K562 (cell line): ENCODE measurements around the gene HMBS. TPM values are rescaled to one million over a fixed set of nuclear protein-coding genes. Genes with fewer than 3 reads are reported as not detected.

Experiments used
- ATF3 ChIP-seq, 2 experiments: fragments of 450-650 bp in 1 of 2; sonication (generic) in 1 of 2; formaldehyde crosslinking in 1 of 2; IDR thresholded peaks in 1 of 2; conservative IDR thresholded peaks in 1 of 2; 2 replicates each; pipeline versions ENCODE4 v1.6.1 to v1.8.1; 2016 to 2023; ENCODE audit warnings: mild to moderate bottlenecking in 2 of 2, moderate library complexity in 2 of 2, inconsistent platforms in 1 of 2, missing genetic modification reagents in 1 of 2
- DMBX1 ChIP-seq: fragments of 250-450 bp; sonication (Bioruptor Pico); IDR thresholded peaks from 2 replicates; pipeline ENCODE4 v1.8.0; 2022; ENCODE audit warnings: inconsistent platforms, mild to moderate bottlenecking, moderate library complexity, borderline replicate concordance
- DNMT1 ChIP-seq: fragments of 450-650 bp; IDR thresholded peaks from 2 replicates; pipeline ENCODE4 v1.6.1; 2016; ENCODE audit warnings: antibody characterized with exemption, mild to moderate bottlenecking
- FOSL1 ChIP-seq: fragments of 200-800 bp; sonication (Bioruptor generic); conservative IDR thresholded peaks from 2 replicates; pipeline ENCODE4 v1.6.1; 2016; ENCODE audit warnings: missing genetic modification characterization, missing compliant biosample characterization
- ID3 ChIP-seq, 2 experiments: fragments of 250-450 bp in 1 of 2; fragments of 450-650 bp in 1 of 2; sonication (Bioruptor Pico) in 1 of 2; IDR thresholded peaks; 2 replicates each; pipeline versions ENCODE4 v1.6.1 to v1.8.0; 2016 to 2021; ENCODE audit warnings: mild to moderate bottlenecking in 2 of 2, moderate library complexity in 2 of 2, missing compliant biosample characterization in 1 of 2, missing genetic modification characterization in 1 of 2
- KDM5B ChIP-seq: fragments of 200-600 bp; sonication (generic); IDR thresholded peaks from 2 replicates; pipeline ENCODE4 v1.6.1; 2012; ENCODE audit warnings: low read depth, mild to moderate bottlenecking, moderate library complexity, low read length, control low read depth, inconsistent platforms; ENCODE audit not compliant: insufficient replicate concordance
- POLR2G ChIP-seq: fragments of 200-400 bp; formaldehyde crosslinking; IDR thresholded peaks from 2 replicates; pipeline ENCODE4 v1.6.1; 2017; ENCODE audit warnings: low read depth, mild to moderate bottlenecking, antibody characterized with exemption, low read length, moderate library complexity
- REST ChIP-seq, 2 experiments: fragments of 450-650 bp; formaldehyde crosslinking in 1 of 2; IDR thresholded peaks; 2 replicates each; pipeline versions ENCODE4 v1.4.0 to v1.6.1; 2014 to 2020; ENCODE audit warnings: mild to moderate bottlenecking in 2 of 2, borderline replicate concordance in 1 of 2, low read depth in 1 of 2
- SAFB2 ChIP-seq: fragments of 200-400 bp; formaldehyde crosslinking; IDR thresholded peaks from 2 replicates; pipeline ENCODE4 v1.6.1; 2018; ENCODE audit warnings: borderline replicate concordance, low read length, low read depth, moderate library complexity; ENCODE audit not compliant: severe bottlenecking
- STAT5A ChIP-seq: IDR thresholded peaks from 2 replicates; pipeline ENCODE4 v1.6.1; 2012; ENCODE audit warnings: low read length, inconsistent platforms, borderline replicate concordance
- ZNF398 ChIP-seq: fragments of 250-450 bp; sonication (Bioruptor Pico); IDR thresholded peaks from 2 replicates; pipeline ENCODE4 v1.8.0; 2021; ENCODE audit warnings: moderate library complexity, mild to moderate bottlenecking, inconsistent platforms
- polyA plus RNA-seq, 8 experiments: library from polyadenylated mRNA; depleted of rRNA in 4 of 8; stranded (reverse) in 5 of 8; unstranded in 3 of 8; fragments of >200 nt; fragmentation: Nextera tagmentation in 2 of 8; fragmentation: Illumina TruSeq in 1 of 8; extraction: Ambion mirVana in 2 of 8; extraction: Trizol in 1 of 8; gene quantifications; 2 replicates each; pipeline versions ENCODE4 v1.2.1 to v1.2.3, GENCODE V29; 2011 to 2014; ENCODE audit warnings: inconsistent platforms in 1 of 8, missing spikeins in 1 of 8
- total RNA-seq, 7 experiments: library from RNA; depleted of rRNA in 6 of 7; stranded (reverse); fragments of >200 nt in 6 of 7; fragmentation: Illumina TruSeq in 2 of 7; extraction: Trizol in 2 of 7; gene quantifications; 2 replicates each; pipeline versions ENCODE4 v1.2.1 to v1.2.3, GENCODE V29; 2011 to 2021; ENCODE audit warnings: low replicate concordance in 1 of 7

The HMBS gene
- total and polyA plus RNA-seq, 9 of the 15 experiments (the other 6 are each of a cell fraction or from before 2014, with no cell fraction given) = 56.9 to 385 (median 286) TPM

GRCh38 chr11:119084663-119085436 lies at the start of gene HMBS (continued):
- TF ChIP-seq ZNF398 (CRISPR knock-in tag) = no peak
- TF ChIP-seq SAFB2 = no peak
- TF ChIP-seq ID3 (CRISPR knock-in tag; IDR thresholded peaks at IDR 0.05) = no peak
- TF ChIP-seq ID3 (tag; IDR thresholded peaks at IDR 0.05) = peak; percentile 74; the same call in 1 of the 2 replicates
- TF ChIP-seq DNMT1 = no peak
- peak; percentile 44; the same call in 1 of the 2 replicates for TF ChIP-seq ATF3 (IDR thresholded peaks at IDR 0.05)
- TF ChIP-seq ATF3 (CRISPR knock-in tag; conservative IDR thresholded peaks at IDR 0.05) = peak; percentile 60; the same call in 1 of the 2 replicates
- 0 out of 2 replicates have a peak, but pooled peaks have one; percentile 21 for TF ChIP-seq DMBX1
- TF ChIP-seq POLR2G = peak; percentile 92
- no peak for TF ChIP-seq STAT5A
- no peak; the same call in 1 of the 2 replicates for TF ChIP-seq FOSL1 (tag)
- no peak for TF ChIP-seq REST (IDR thresholded peaks at IDR 0.05; ENCODE audit: borderline replicate concordance)
- TF ChIP-seq REST (CRISPR knock-in tag; IDR thresholded peaks at IDR 0.05; ENCODE audit: low read depth) = 0 out of 2 replicates have a peak, but pooled peaks have one; percentile 57
- peak; percentile 71 for TF ChIP-seq KDM5B
